ENCODE results near the gene APOL3.
"Not testable (repeated sequence)": the region's sequence is repeated elsewhere in the genome, so short reads cannot be mapped to it uniquely, and the experiment has no call there.

APOL3 gene

DNA sequence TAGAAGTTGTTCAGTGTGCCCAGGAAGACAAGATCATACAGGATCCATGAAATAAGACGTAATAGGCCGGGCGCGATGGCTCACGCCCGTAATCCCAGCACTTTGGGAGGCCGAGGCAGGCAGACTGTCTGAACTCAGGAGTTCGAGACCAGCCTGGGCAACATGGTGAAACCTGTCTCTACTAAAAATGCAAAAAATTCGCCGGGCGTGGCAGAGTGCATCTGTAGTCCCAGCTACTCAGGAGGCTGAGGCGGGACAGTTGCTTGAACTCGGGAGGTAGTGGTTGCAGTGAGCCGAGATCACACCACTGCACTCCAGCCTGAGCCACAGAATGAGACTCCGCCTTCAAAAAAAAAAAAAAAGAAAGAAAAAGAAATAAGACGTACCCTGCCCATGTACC lies 56.7 kb downstream of the APOL3 start:
- no peak for DNase-seq (ENCODE audit: insufficient read length)
- FAIRE-seq: no peak
- TF ChIP-seq POLR2AphosphoS5 (IDR thresholded peaks at IDR 0.05; ENCODE audit: low read depth, low read length): no peak
- no peak for TF ChIP-seq POLR2A (IDR thresholded peaks at IDR 0.05; ENCODE audit: low read depth, low read length)
- no peak for TF ChIP-seq TAF1 (IDR thresholded peaks at IDR 0.05; ENCODE audit: borderline replicate concordance, low read depth, low read length)

DNA sequence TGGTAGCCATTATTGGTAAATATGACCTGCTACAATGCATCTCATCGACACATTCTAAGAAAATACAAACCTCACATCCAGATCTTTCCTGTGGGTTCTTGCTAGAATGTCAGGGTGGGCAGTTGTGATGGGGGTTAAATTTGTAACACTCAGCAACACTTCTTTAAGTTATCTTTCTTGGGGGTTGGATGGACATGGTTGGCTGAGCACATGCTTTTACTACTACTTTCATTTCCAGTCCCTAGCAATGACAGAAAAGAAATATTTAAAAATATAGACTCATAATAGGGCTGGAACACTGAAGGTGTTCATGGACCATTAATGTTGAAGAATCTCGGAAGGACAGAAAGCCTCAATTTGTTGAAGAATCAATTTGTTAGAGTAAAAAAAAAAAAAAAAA lies 57.6 kb downstream of the APOL3 start:
- FAIRE-seq (peak; percentile 36), DNase-seq (ENCODE audit: insufficient read length) (no peak)
- TF ChIP-seq TAF1 (IDR thresholded peaks at IDR 0.05; ENCODE audit: borderline replicate concordance, low read depth, low read length) (no peak), POLR2A (IDR thresholded peaks at IDR 0.05; ENCODE audit: low read depth, low read length) (no peak), POLR2AphosphoS5 (IDR thresholded peaks at IDR 0.05; ENCODE audit: low read depth, low read length) (no peak)

DNA sequence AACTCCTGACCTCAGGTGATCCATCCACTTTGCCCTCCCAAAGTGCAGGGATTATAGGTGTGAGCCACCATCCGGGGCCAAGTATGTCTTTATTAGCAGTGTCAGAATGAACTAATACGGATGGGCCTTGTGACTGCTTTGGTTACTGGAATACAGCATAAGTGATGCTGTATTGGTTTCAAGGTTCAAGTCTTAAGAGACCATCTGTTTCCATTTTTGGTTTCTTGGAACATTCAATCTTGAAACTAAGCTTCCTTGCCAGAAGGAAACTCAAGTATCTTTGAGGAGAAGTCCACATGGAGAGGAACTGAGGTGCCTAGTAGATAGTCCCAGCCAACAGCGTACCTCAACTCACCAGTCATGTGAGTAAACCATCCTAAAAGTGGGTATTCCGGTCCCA lies 58.8 kb downstream of the APOL3 start:
- no peak for DNase-seq (ENCODE audit: insufficient read length)
- TF ChIP-seq POLR2A (IDR thresholded peaks at IDR 0.05; ENCODE audit: low read depth, low read length) (no peak), POLR2AphosphoS5 (IDR thresholded peaks at IDR 0.05; ENCODE audit: low read depth, low read length) (no peak), TAF1 (IDR thresholded peaks at IDR 0.05; ENCODE audit: borderline replicate concordance, low read depth, low read length) (no peak)
- FAIRE-seq: no peak

GRCh38 chr22:36100908-36101307 lies 59.6 kb downstream of the APOL3 start:
- DNase-seq (ENCODE audit: insufficient read length); FAIRE-seq: not testable (repeated sequence)

GRCh38 chr22:36100134-36100824 lies 60.3 kb downstream of the APOL3 start:
- TF ChIP-seq POLR2A (IDR thresholded peaks at IDR 0.05; ENCODE audit: low read depth, low read length) (no peak), TAF1 (IDR thresholded peaks at IDR 0.05; ENCODE audit: borderline replicate concordance, low read depth, low read length) (no peak), POLR2AphosphoS5 (IDR thresholded peaks at IDR 0.05; ENCODE audit: low read depth, low read length) (no peak)
- no peak for DNase-seq (ENCODE audit: insufficient read length)
- no peak for FAIRE-seq

- not testable (repeated sequence) for FAIRE-seq; DNase-seq (ENCODE audit: insufficient read length)
These were observed 61.0 kb downstream of the APOL3 start for GRCh38 chr22:36099561-36099960.

DNA sequence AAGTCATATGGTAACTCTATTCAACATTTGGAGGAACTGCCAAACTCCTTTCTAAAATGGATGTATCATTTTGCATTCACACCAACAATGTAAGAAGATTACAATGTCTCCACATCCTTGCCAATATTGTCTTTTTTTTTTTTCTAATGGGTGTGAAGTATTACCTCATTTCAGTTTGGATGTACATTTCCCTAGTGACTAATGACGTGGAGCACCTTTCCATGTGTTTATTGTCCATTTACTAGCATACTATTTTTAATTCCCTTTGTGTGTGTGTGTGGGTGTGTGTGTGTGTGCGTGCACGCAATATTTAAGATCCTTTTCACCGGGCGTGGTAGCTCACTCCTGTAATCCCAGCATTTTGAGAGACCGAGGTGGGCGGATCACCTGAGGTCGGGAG lies 62.7 kb downstream of the APOL3 start:
- TF ChIP-seq POLR2AphosphoS5 (IDR thresholded peaks at IDR 0.05; ENCODE audit: low read depth, low read length): no peak
- no peak for TF ChIP-seq POLR2A (IDR thresholded peaks at IDR 0.05; ENCODE audit: low read depth, low read length)
- DNase-seq (ENCODE audit: insufficient read length) (no peak), FAIRE-seq (no peak)

DNA sequence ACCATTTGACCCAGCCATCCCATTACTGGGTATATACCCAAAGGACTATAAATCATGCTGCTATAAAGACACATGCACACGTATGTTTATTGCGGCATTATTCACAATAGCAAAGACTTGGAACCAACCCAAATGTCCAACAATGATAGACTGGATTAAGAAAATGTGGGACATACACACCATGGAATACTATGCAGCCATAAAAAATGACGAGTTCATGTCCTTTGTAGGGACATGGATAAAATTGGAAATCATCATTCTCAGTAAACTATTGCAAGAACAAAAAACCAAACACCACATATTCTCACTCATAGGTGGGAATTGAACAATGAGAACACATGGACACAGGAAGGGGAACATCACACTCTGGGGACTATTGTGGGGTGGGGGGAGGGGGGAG lies 69.8 kb downstream of the APOL3 start:
- DNase-seq (ENCODE audit: insufficient read length); FAIRE-seq: not testable (repeated sequence)
